ENCODE results near the gene CGB1. TPM values are rescaled to one million over a fixed set of nuclear protein-coding genes. Genes with fewer than 3 reads are reported as not detected.
"Not testable (repeated sequence)": the region's sequence is repeated elsewhere in the genome, so short reads cannot be mapped to it uniquely, and the experiment has no call there.

CGB1 gene
- total and polyA plus RNA-seq, 2 of the 8 experiments (the other 6 are each of a cell fraction or from before 2014, with no cell fraction given), result not detected

DNA sequence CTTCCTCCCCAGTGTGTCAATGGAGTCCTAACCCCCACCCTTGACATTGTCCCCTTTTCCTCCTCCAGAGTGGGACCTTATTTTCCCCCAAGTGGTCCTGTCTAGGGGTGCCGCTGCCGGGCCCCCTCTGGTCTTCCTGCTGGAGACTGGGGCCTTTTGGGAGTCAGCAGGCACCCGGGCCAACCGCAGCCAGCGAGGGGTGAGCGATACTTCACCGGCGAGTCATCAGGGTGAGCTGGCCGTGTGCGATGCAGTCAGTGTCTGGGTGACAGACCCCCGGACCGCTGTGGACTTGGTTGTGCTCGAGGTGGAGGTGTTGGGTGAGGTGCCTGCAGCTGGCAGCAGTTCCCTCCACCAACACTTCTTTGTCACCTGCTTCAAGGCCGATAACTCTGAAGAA is 6.9 kb downstream of the CGB1 start:
- H3K27me3 ChIP-seq (replicated peaks in 1 of 4; ENCODE audit: control insufficient read depth in 3 of 4, extremely low read depth in 1 of 4, insufficient read depth in 3 of 4, low read length in 3 of 4); H3K4me2 ChIP-seq (ENCODE audit: insufficient read depth in 1 of 2, low read depth in 2 of 2, low read length in 2 of 2); H2BK20ac ChIP-seq (ENCODE audit: low read length); H4K91ac ChIP-seq (replicated peaks; ENCODE audit: insufficient read length, low read length); H3K9me3 ChIP-seq (ENCODE audit: insufficient read depth in 2 of 2, low read depth in 1 of 2, low read length in 1 of 2); FAIRE-seq; H2BK120ac ChIP-seq (replicated peaks; ENCODE audit: low read depth, low read length); H4K20me1 ChIP-seq (replicated peaks in 1 of 2; ENCODE audit: control insufficient read depth in 1 of 2, insufficient read depth in 2 of 2, low read length in 2 of 2); H4K8ac ChIP-seq (ENCODE audit: extremely low read depth, insufficient read depth, low read length); H2BK5ac ChIP-seq (ENCODE audit: low read depth, low read length); H2BK15ac ChIP-seq (ENCODE audit: low read length); H3K27ac ChIP-seq (ENCODE audit: low read depth, low read length); H3K23ac ChIP-seq (ENCODE audit: insufficient read length); H3K23me2 ChIP-seq (ENCODE audit: low read depth, low read length); H4K5ac ChIP-seq (ENCODE audit: insufficient read length, low read depth, low read length); H3K9ac ChIP-seq (replicated peaks in 1 of 4; ENCODE audit: extremely low read depth in 1 of 4, low read depth in 3 of 4, low read length in 3 of 4); H2AK5ac ChIP-seq (ENCODE audit: low read depth, low read length); H3K4ac ChIP-seq (replicated peaks; ENCODE audit: insufficient read length, low read depth, low read length); DNase-seq (ENCODE audit: low read depth in 1 of 2, low spot score in 2 of 2); H3K18ac ChIP-seq (ENCODE audit: extremely low read depth, low read length); POLR2A ChIA-PET (ENCODE audit: partially characterized antibody); H2AFZ ChIP-seq (ENCODE audit: low read length); H3K79me2 ChIP-seq (ENCODE audit: control insufficient read depth in 1 of 2, insufficient read depth in 2 of 2, low read length in 2 of 2); H3K36me3 ChIP-seq (ENCODE audit: control insufficient read depth in 2 of 4, insufficient read depth in 4 of 4, low read length in 3 of 4); H3K4me1 ChIP-seq (replicated peaks in 1 of 4; ENCODE audit: control insufficient read depth in 3 of 4, insufficient read depth in 4 of 4, low read length in 3 of 4); H3K14ac ChIP-seq (ENCODE audit: insufficient read length); H3K4me3 ChIP-seq (ENCODE audit: extremely low read depth in 1 of 4, insufficient read depth in 2 of 4, low read depth in 3 of 4, low read length in 4 of 4); H3K79me1 ChIP-seq (ENCODE audit: low read depth, low read length); H3K56ac ChIP-seq (replicated peaks; ENCODE audit: insufficient read length, low read depth, low read length); H2BK12ac ChIP-seq (ENCODE audit: low read depth, low read length): not testable (repeated sequence)
- CTCF ChIA-PET (ENCODE audit: partially characterized antibody), result interaction anchor here (1.4 to 2.5 kb wide), 2 partner anchors 10 to 31 kb away, joined by 3 to 9 read pairs; a partner anchor contains a TSS
- 86% methylated on average over 14 of the region's 14 CpGs; no CpG with 5 or more reads in 1 of the 2 experiments for WGBS, 2 experiments (ENCODE audit: extremely low coverage in 1 of 2, insufficient coverage in 1 of 2, insufficient read length in 1 of 2, insufficient replicate concordance in 2 of 2, low coverage in 1 of 2, low lambda C conversion rate in 2 of 2, missing lambda C conversion rate in 1 of 2)

DNA sequence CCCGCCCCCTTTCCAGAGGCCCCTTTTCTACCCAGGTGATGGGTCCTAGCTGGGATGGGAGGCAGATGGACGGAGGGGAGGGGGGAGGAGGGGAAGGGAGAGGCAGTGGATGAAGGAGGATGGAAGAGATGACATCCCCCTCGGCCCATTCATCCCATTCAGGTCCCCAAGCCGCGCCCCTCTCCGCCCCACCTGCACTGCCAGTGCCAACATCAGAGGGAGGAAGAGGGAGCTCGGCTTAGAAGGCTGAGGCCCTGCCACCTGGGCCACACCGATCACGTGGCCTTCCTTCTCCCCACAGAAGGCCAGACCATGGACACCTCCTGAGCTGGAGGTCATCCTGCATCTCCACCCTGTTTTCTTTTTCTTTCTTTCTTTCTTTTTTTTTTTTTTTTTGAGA is 8.0 kb downstream of the CGB1 start:
- not testable (repeated sequence) for H2BK20ac ChIP-seq (ENCODE audit: low read length); H3K23ac ChIP-seq (ENCODE audit: insufficient read length); H2BK120ac ChIP-seq (replicated peaks; ENCODE audit: low read depth, low read length); H2BK12ac ChIP-seq (ENCODE audit: low read depth, low read length); H3K23me2 ChIP-seq (ENCODE audit: low read depth, low read length); H3K4me1 ChIP-seq (replicated peaks in 1 of 4; ENCODE audit: control insufficient read depth in 3 of 4, insufficient read depth in 4 of 4, low read length in 3 of 4); FAIRE-seq; H2AFZ ChIP-seq (ENCODE audit: low read length); H3K14ac ChIP-seq (ENCODE audit: insufficient read length); H2AK5ac ChIP-seq (ENCODE audit: low read depth, low read length); H3K9me3 ChIP-seq (ENCODE audit: insufficient read depth in 2 of 2, low read depth in 1 of 2, low read length in 1 of 2); H3K36me3 ChIP-seq (ENCODE audit: control insufficient read depth in 2 of 4, insufficient read depth in 4 of 4, low read length in 3 of 4); H4K91ac ChIP-seq (replicated peaks; ENCODE audit: insufficient read length, low read length); H3K4me2 ChIP-seq (ENCODE audit: insufficient read depth in 1 of 2, low read depth in 2 of 2, low read length in 2 of 2); DNase-seq (ENCODE audit: low read depth in 1 of 2, low spot score in 2 of 2); H3K4me3 ChIP-seq (ENCODE audit: extremely low read depth in 1 of 4, insufficient read depth in 2 of 4, low read depth in 3 of 4, low read length in 4 of 4); H3K56ac ChIP-seq (replicated peaks; ENCODE audit: insufficient read length, low read depth, low read length); H4K8ac ChIP-seq (ENCODE audit: extremely low read depth, insufficient read depth, low read length); H2BK15ac ChIP-seq (ENCODE audit: low read length); H3K27me3 ChIP-seq (replicated peaks in 1 of 4; ENCODE audit: control insufficient read depth in 3 of 4, extremely low read depth in 1 of 4, insufficient read depth in 3 of 4, low read length in 3 of 4); H4K5ac ChIP-seq (ENCODE audit: insufficient read length, low read depth, low read length); H3K18ac ChIP-seq (ENCODE audit: extremely low read depth, low read length); H3K79me2 ChIP-seq (ENCODE audit: control insufficient read depth in 1 of 2, insufficient read depth in 2 of 2, low read length in 2 of 2); H4K20me1 ChIP-seq (replicated peaks in 1 of 2; ENCODE audit: control insufficient read depth in 1 of 2, insufficient read depth in 2 of 2, low read length in 2 of 2); H3K9ac ChIP-seq (replicated peaks in 1 of 4; ENCODE audit: extremely low read depth in 1 of 4, low read depth in 3 of 4, low read length in 3 of 4); H3K27ac ChIP-seq (ENCODE audit: low read depth, low read length); H2BK5ac ChIP-seq (ENCODE audit: low read depth, low read length); H3K79me1 ChIP-seq (ENCODE audit: low read depth, low read length); H3K4ac ChIP-seq (replicated peaks; ENCODE audit: insufficient read length, low read depth, low read length)
- POLR2A ChIA-PET (ENCODE audit: partially characterized antibody), result interaction anchor here (0.6 kb wide), 1 partner anchor 31 kb away, joined by 3 read pairs; no protein-coding TSS in a partner anchor
- 92% methylated on average over 2 of the region's 9 CpGs; no CpG with 5 or more reads in 1 of the 2 experiments for WGBS, 2 experiments (ENCODE audit: extremely low coverage in 1 of 2, insufficient coverage in 1 of 2, insufficient read length in 1 of 2, insufficient replicate concordance in 2 of 2, low coverage in 1 of 2, low lambda C conversion rate in 2 of 2, missing lambda C conversion rate in 1 of 2)
- CTCF ChIA-PET (ENCODE audit: partially characterized antibody), result interaction anchor here (1.4 to 1.5 kb wide), 2 partner anchors 29 to 32 kb away, joined by 3 to 8 read pairs; no protein-coding TSS in a partner anchor

All from H1 (cell line).